Upper lobe of left lung (tissue), 6 donors: ENCODE data around the gene SPAG8. TPM values are rescaled to one million over a fixed set of nuclear protein-coding genes. Genes with fewer than 3 reads are reported as not detected.

Experiments used
- ATAC-seq, 2 donors: fragments of 200-7000 bp; cut with Tn5 transposase; one replicate each; pipeline ENCODE4 v1.9.1; 2022; ENCODE audit warnings: mild to moderate bottlenecking in 2 of 2, moderate library complexity in 2 of 2; ENCODE audit not compliant: low FRiP score in 2 of 2
- DNase-seq, 2 donors: peaks; one replicate each; pipeline ENCODE4 v3.0.0-alpha.2; 2019 to 2020
- H3K27ac ChIP-seq, 4 donors: fragments of 200-600 bp; sonication (generic); one replicate each; pipeline ENCODE4 v1.5.1; 2016 to 2019
- H3K27me3 ChIP-seq, 4 donors: fragments of 200-600 bp; sonication (generic); one replicate each; pipeline ENCODE4 v1.5.1; 2017 to 2019
- H3K36me3 ChIP-seq, 4 donors: fragments of 200-600 bp; sonication (generic); one replicate each; pipeline ENCODE4 v1.5.1; 2016 to 2019
- H3K4me1 ChIP-seq, 4 donors: fragments of 200-600 bp; sonication (generic); one replicate each; pipeline ENCODE4 v1.5.1; 2018 to 2019
- H3K4me3 ChIP-seq, 4 donors: fragments of 200-600 bp; sonication (generic); one replicate each; pipeline ENCODE4 v1.5.1; 2017 to 2019; ENCODE audit warnings: mild to moderate bottlenecking in 2 of 4, moderate library complexity in 1 of 4
- H3K9me3 ChIP-seq, 4 donors: fragments of 200-600 bp; sonication (generic); one replicate each; pipeline ENCODE4 v1.5.1; 2018 to 2019
- CTCF ChIP-seq, 6 experiments: fragments of 450-650 bp in 4 of 6; fragments of 200-600 bp in 2 of 6; sonication (generic) in 2 of 6; IDR thresholded peaks; one replicate each; pipeline ENCODE4 v1.5.1; 2016 to 2019; ENCODE audit warnings: antibody characterized with exemption in 6 of 6
- EP300 ChIP-seq, 4 donors: sonication (generic); formaldehyde crosslinking; IDR thresholded peaks; one replicate each; pipeline ENCODE4 v1.5.1; 2017; ENCODE audit warnings: antibody characterized with exemption in 4 of 4, control low read depth in 2 of 4
- POLR2A ChIP-seq, 4 donors: fragments of 450-650 bp; IDR thresholded peaks; one replicate each; pipeline ENCODE4 v1.5.1; 2016 to 2017; ENCODE audit warnings: antibody characterized with exemption in 4 of 4, mild to moderate bottlenecking in 2 of 4
- POLR2AphosphoS5 ChIP-seq, 2 donors: sonication (generic); formaldehyde crosslinking; IDR thresholded peaks; one replicate each; pipeline ENCODE4 v1.5.1; 2017; ENCODE audit warnings: antibody characterized with exemption in 2 of 2
- whole genome bisulfite sequencing, 2 donors: methylation state at CpG; one replicate each; pipeline ENCODE4 v1.1.5; 2017 to 2018; 5-methylcytosine and 5-hydroxymethylcytosine counted together
- total RNA-seq, 6 donors: library from RNA; depleted of rRNA in 4 of 6; stranded (reverse); fragments of >200 nt in 4 of 6; gene quantifications; one replicate each; pipeline versions ENCODE4 v1.1.0 to v1.2.1, GENCODE V29; 2016 to 2021
- donor health status: DM: no; HTN: no; CAD: no; lungs with moderate emphysema.
- donor health status: DM: no; HTN: yes; CAD: no; lungs with severe emphysema.

The SPAG8 gene
- total RNA-seq, 6 donors from 2014 or later = 2.5 to 43.0 (median 13.3) TPM

- 32 to 36% methylated on average over 4 of the region's 4 CpGs for WGBS, 2 donors
- Histone ChIP-seq H3K27ac (no peak overlapping the region), H3K9me3 (no peaks in the 10 kb centered on the region), H3K36me3 (peaks cover 0 to 5% (median 0%) of the 10 kb centered on the region in 4 donors), H3K27me3 (no peaks in the 10 kb centered on the region), H3K4me1 (peaks cover 23 to 32% (median 28%) of the 10 kb centered on the region in 4 donors), H3K4me3 (no peak overlapping the region)
- TF ChIP-seq EP300 (IDR thresholded peaks at IDR 0.05) (no peak), POLR2A (IDR thresholded peaks at IDR 0.05) (no peak), POLR2AphosphoS5 (IDR thresholded peaks at IDR 0.05) (no peak)
- DNase-seq (no peak), ATAC-seq (no peak)
Observed at GRCh38 chr9:35790025-35790384, 22.1 kb downstream of the SPAG8 start.

- WGBS, 2 donors = 91 to 98% methylated on average over 2 of the region's 2 CpGs
- TF ChIP-seq CTCF (IDR thresholded peaks at IDR 0.05) = no peak
- TF ChIP-seq POLR2A (IDR thresholded peaks at IDR 0.05) = no peak
- TF ChIP-seq EP300 (IDR thresholded peaks at IDR 0.05) = no peak
- TF ChIP-seq POLR2AphosphoS5 (IDR thresholded peaks at IDR 0.05) = no peak
- H3K36me3 ChIP-seq = peaks cover 0 to 5% (median 0%) of the 10 kb centered on the region in 4 donors
- ATAC-seq = no peak
- H3K4me3 ChIP-seq = no peak overlapping the region
- H3K27me3 ChIP-seq = no peaks in the 10 kb centered on the region
- DNase-seq = no peak
- H3K4me1 ChIP-seq = peaks cover 23 to 32% (median 28%) of the 10 kb centered on the region in 4 donors
- H3K9me3 ChIP-seq = no peaks in the 10 kb centered on the region
- H3K27ac ChIP-seq = no peak overlapping the region
Observed at GRCh38 chr9:35789541-35789940, 22.5 kb downstream of the SPAG8 start.

GRCh38 chr9:35783418-35783817 is 28.6 kb downstream of the SPAG8 start:
- DNase-seq = no peak
- ATAC-seq = no peak
- peaks cover 0 to 5% (median 0%) of the 10 kb centered on the region in 4 donors for H3K36me3 ChIP-seq
- H3K4me3 ChIP-seq = no peak overlapping the region
- H3K9me3 ChIP-seq = no peaks in the 10 kb centered on the region
- no peak overlapping the region for H3K27ac ChIP-seq
- H3K4me1 ChIP-seq = no peaks in the 10 kb centered on the region
- H3K27me3 ChIP-seq = no peaks in the 10 kb centered on the region
- no peak for TF ChIP-seq POLR2A (IDR thresholded peaks at IDR 0.05)

GRCh38 chr9:35781066-35781465 is 31.0 kb downstream of the SPAG8 start:
- Histone ChIP-seq H3K27ac (no peak overlapping the region), H3K4me3 (no peak overlapping the region), H3K36me3 (peaks cover 0 to 5% (median 0%) of the 10 kb centered on the region in 4 donors), H3K9me3 (no peaks in the 10 kb centered on the region), H3K27me3 (no peaks in the 10 kb centered on the region), H3K4me1 (no peaks in the 10 kb centered on the region)
- DNase-seq (no peak), ATAC-seq (no peak)
- 75 to 80% methylated on average over 1 to 2 of the region's 2 CpGs for WGBS, 2 donors
- no peak for TF ChIP-seq EP300 (IDR thresholded peaks at IDR 0.05)
- no peak for TF ChIP-seq POLR2A (IDR thresholded peaks at IDR 0.05)
- no peak for TF ChIP-seq POLR2AphosphoS5 (IDR thresholded peaks at IDR 0.05)
- no peak for TF ChIP-seq CTCF (IDR thresholded peaks at IDR 0.05)

GRCh38 chr9:35778496-35778895 is 33.6 kb downstream of the SPAG8 start:
- H3K9me3 ChIP-seq = no peaks in the 10 kb centered on the region
- WGBS, 2 donors = 89 to 90% methylated on average over 3 of the region's 3 CpGs
- no peaks in the 10 kb centered on the region for H3K36me3 ChIP-seq
- peaks cover 0 to 3% (median 0%) of the 10 kb centered on the region in 4 donors for H3K4me1 ChIP-seq
- TF ChIP-seq POLR2AphosphoS5 (IDR thresholded peaks at IDR 0.05) (no peak), CTCF (IDR thresholded peaks at IDR 0.05) (no peak), POLR2A (IDR thresholded peaks at IDR 0.05) (no peak), EP300 (IDR thresholded peaks at IDR 0.05) (no peak)
- DNase-seq (no peak), ATAC-seq (no peak)
- no peak overlapping the region for H3K27ac ChIP-seq
- no peaks in the 10 kb centered on the region for H3K27me3 ChIP-seq
- no peak overlapping the region for H3K4me3 ChIP-seq

GRCh38 chr9:35776018-35776417 is 36.0 kb downstream of the SPAG8 start:
- no peaks in the 10 kb centered on the region for H3K27me3 ChIP-seq
- ATAC-seq (no peak), DNase-seq (no peak)
- no peak overlapping the region for H3K27ac ChIP-seq
- TF ChIP-seq EP300 (IDR thresholded peaks at IDR 0.05) (no peak), POLR2A (IDR thresholded peaks at IDR 0.05) (no peak), POLR2AphosphoS5 (IDR thresholded peaks at IDR 0.05) (no peak), CTCF (IDR thresholded peaks at IDR 0.05) (no peak)
- H3K36me3 ChIP-seq = no peaks in the 10 kb centered on the region
- no peaks in the 10 kb centered on the region for H3K9me3 ChIP-seq
- 74 to 78% methylated on average over 4 of the region's 4 CpGs for WGBS, 2 donors
- H3K4me3 ChIP-seq = no peak overlapping the region
- peaks cover 12 to 15% (median 13%) of the 10 kb centered on the region in 4 donors for H3K4me1 ChIP-seq
